Dendritic cell treated with granulocyte-macrophage colony-stimulating factor and Interleukin-4, amounts not matched to agents 40 ng/mL and 50 ng/mL, for 4 days (primary cell): ENCODE data around the gene JAZF1.
"Not testable (repeated sequence)": the region's sequence is repeated elsewhere in the genome, so short reads cannot be mapped to it uniquely, and the experiment has no call there.

ENCODE experiments used
- H3K27ac Mint-ChIP-seq: one replicate; pipeline ENCODE4 v1.8.0; 2022; ENCODE audit warnings: mild to moderate bottlenecking, mixed read lengths
- H3K27me3 Mint-ChIP-seq: one replicate; pipeline ENCODE4 v1.8.0; 2022; ENCODE audit warnings: mild to moderate bottlenecking, mixed read lengths
- H3K36me3 Mint-ChIP-seq: one replicate; pipeline ENCODE4 v1.8.0; 2022; ENCODE audit warnings: low read depth, mixed read lengths
- H3K4me1 Mint-ChIP-seq: one replicate; pipeline ENCODE4 v1.8.0; 2022; ENCODE audit warnings: low read depth, mixed read lengths
- H3K4me3 Mint-ChIP-seq: one replicate; pipeline ENCODE4 v1.8.0; 2022; ENCODE audit warnings: mild to moderate bottlenecking, moderate library complexity, mixed read lengths
- H3K9me3 Mint-ChIP-seq: one replicate; pipeline ENCODE4 v1.8.0; 2022; ENCODE audit warnings: mixed read lengths
- intact Hi-C: fragments of 100-400 bp; cut with micrococcal nuclease; formaldehyde crosslinking; loops from one replicate; pipeline ENCODE4 v1.15.0; 2022

Gene JAZF1

DNA sequence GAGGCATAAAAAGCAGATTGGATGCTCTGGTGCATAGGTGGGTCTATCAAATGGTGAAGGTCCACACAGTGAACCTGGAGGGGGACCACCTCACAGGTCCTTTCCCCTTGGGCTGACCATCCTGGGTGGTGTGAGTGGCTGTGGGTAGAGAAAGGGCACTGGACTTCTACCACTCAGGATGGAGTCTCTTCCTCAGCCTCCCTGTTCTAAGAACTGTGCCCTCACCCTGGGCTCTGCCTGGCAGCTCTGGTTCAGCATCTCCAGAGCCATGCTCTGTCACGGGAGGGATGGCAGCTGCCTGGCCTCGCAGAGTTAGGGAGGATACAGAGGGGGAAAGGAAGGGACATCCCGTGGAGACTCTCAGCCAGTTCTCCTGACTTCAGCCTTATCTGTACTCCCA, 318.8 kb downstream of the JAZF1 start:
- Mint-ChIP-seq H3K9me3 (no peaks in the 10 kb centered on the region), H3K4me1 (peaks cover 15% of the 10 kb centered on the region), H3K27ac (no peak overlapping the region), H3K36me3 (peaks cover 28% of the 10 kb centered on the region), H3K4me3 (no peak overlapping the region), H3K27me3 (no peaks in the 10 kb centered on the region)
- intact Hi-C loops: no loop called here

DNA sequence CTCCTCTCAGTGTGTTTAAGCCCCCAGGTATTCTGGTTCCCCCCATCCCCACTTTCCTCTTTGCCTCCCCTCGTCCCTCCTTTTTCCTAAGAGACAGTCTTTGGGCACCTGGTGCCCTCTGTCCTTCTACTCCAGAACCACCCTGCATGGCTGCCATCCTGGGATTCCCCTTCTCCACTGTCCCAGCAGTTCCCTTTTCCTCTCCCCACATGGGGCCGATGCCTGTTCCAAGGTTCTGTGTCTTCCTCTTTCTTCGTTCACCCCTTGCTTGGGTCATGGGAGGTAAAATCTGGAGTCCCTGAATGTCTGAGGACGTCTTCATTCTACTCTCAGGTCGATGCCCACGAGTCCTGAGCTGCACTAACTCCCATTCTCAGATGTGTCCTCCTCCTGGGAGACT, 319.8 kb downstream of the JAZF1 start:
- Mint-ChIP-seq H3K27ac (peak overlapping the region; percentile 16), H3K36me3 (peaks cover 35% of the 10 kb centered on the region), H3K9me3 (peaks cover 8% of the 10 kb centered on the region), H3K4me3 (no peak overlapping the region), H3K4me1 (peaks cover 15% of the 10 kb centered on the region), H3K27me3 (no peaks in the 10 kb centered on the region)
- intact Hi-C loops: no loop called here

DNA sequence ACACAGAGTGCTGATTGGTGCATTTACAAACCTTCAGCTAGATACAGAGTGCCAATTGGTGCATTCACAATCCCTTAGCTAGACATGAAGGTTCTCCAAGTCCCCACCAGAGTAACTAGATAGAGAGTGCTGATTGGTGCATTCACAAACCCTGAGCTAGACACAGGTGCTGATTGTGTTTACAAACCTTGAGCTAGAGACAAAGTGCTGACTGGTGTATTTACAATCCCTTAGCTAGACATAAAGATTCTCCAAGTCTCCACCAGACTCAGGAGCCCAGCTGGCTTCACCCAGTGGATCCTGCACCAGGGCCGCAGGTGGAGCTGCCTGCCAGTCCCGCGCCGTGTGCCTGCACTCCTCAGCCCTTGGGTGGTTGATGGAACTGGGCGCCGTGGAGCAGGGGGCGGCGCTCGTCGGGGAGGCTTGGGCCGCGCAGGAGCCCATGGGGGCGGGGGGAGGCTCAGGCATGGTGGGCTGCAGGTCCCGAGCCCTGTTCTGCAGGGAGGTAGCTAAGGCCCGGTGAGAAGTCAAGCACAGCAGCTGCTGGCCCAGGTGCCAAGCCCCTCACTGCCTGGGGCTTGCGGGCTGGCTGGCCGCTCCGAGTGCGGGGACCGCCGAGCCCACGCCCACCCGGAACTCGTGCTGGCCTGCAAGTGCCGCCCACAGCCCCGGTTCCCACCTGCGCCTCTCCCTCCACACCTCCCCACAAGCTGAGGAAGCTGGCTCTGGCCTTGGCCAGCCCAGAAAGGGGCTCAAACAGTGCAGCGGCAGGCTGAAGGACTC, 323.7 kb downstream of the JAZF1 start:
- intact Hi-C loops, H3K4me3 Mint-ChIP-seq, H3K27me3 Mint-ChIP-seq, H3K27ac Mint-ChIP-seq: not testable (repeated sequence)
- peaks cover 20% of the 10 kb centered on the region for H3K9me3 Mint-ChIP-seq
- H3K4me1 Mint-ChIP-seq: peaks cover 15% of the 10 kb centered on the region
- H3K36me3 Mint-ChIP-seq: peaks cover 27% of the 10 kb centered on the region

DNA sequence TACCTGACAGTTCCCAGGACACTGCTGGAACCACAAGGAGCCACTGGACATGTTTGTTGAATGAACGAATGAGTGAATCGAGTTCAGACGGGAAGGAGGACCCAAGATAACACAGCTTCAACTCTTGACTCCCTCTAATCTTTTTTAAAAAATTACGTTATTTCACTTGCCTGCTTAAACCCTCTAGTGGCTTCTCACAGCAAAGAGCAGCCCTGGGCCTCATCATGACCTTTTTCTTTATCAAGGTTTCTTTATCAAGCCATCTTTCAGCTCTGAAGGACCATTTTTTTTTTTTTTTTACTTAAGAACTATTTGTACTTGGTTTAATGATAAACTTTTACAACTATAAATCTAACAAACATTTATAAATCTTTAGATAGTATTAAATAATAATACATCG, 330.1 kb downstream of the JAZF1 start:
- Mint-ChIP-seq H3K27me3 (no peaks in the 10 kb centered on the region), H3K9me3 (peaks cover 9% of the 10 kb centered on the region), H3K4me3 (no peak overlapping the region), H3K27ac (no peak overlapping the region), H3K36me3 (peaks cover 19% of the 10 kb centered on the region), H3K4me1 (no peaks in the 10 kb centered on the region)
- intact Hi-C loops: no loop called here

DNA sequence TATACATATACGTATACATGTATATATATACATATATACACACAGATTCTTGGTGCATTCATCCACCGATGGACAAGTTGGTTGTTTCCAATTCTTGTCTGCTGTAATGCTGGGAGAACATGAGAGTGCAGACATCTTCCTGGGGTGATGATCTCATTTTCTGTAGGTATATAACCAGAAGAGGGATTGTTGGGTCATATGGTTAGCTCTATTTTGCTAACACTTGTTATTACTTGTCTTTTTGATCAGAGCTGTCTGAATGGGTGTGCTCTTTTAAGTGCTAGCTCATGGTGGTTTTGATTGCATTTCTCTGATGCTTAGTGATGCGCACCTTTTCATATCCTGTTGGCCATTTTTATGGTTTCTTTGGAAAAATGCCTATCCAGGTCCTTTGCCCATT, 334.2 kb downstream of the JAZF1 start:
- Mint-ChIP-seq H3K27ac (no peak overlapping the region), H3K4me3 (no peak overlapping the region), H3K36me3 (peaks cover 11% of the 10 kb centered on the region), H3K4me1 (no peaks in the 10 kb centered on the region), H3K9me3 (no peaks in the 10 kb centered on the region), H3K27me3 (no peaks in the 10 kb centered on the region)
- intact Hi-C loops: no loop called here

DNA sequence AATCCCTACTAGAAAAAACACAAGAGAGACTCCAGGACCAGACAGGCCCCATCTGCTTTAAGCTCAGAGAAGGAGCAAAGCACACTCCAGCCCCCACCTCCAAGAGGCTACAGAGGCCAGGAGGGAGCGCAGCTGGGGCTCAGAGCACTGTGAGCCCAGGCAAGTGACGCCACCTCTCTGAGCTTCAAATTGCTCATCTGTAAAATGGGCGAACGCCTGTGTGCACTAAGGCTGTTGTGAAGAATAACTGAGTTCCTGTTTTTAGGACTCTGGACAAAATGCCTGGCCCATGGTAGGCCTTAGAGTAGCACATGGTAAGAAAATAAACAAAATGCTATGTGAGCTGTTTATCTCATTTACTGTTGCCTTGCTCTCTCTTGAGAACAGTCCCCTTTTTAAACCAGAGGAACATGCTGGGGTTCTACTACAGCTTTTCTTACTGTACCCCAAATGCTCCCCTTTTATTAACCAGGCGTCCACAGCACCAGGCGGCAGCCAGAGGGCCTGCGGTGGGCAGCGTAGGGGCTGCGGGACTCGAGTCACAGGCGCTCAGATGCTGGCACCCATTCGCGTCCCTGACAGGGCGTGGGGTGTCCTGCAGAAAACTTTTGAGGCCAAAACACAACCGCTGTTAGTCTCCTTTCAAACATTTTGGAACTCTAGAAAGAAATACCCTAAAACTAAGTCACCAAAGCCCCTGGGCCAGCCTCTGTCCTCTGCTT, 336.9 kb downstream of the JAZF1 start:
- no peaks in the 10 kb centered on the region for H3K9me3 Mint-ChIP-seq
- H3K4me3 Mint-ChIP-seq: no peak overlapping the region
- no peaks in the 10 kb centered on the region for H3K27me3 Mint-ChIP-seq
- H3K36me3 Mint-ChIP-seq: peaks cover 26% of the 10 kb centered on the region
- intact Hi-C loops: no loop called here
- H3K4me1 Mint-ChIP-seq: no peaks in the 10 kb centered on the region
- no peak overlapping the region for H3K27ac Mint-ChIP-seq

DNA sequence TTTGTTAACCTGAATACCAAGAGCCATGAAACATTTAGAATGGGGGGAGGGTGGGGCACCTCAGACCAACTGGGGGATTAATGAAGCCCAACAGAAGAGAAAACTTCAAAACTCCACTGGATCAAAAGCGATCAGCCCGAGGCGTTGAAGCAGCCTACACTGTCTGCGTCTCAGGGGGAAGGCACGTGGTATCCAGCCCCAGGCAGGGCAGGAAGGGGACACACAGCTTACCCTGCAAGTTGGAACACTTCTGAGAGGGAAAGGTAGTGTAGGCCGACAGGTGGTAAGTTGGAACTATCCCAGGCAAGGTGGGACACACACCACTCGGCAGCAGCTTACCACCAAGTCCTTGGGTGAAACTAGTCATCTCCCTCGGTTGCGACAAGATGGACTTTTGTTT, 337.7 kb downstream of the JAZF1 start:
- no peaks in the 10 kb centered on the region for H3K9me3 Mint-ChIP-seq
- H3K4me3 Mint-ChIP-seq: no peak overlapping the region
- no peaks in the 10 kb centered on the region for H3K4me1 Mint-ChIP-seq
- H3K27ac Mint-ChIP-seq: no peak overlapping the region
- H3K27me3 Mint-ChIP-seq: no peaks in the 10 kb centered on the region
- peaks cover 34% of the 10 kb centered on the region for H3K36me3 Mint-ChIP-seq
- intact Hi-C loops: no loop called here

DNA sequence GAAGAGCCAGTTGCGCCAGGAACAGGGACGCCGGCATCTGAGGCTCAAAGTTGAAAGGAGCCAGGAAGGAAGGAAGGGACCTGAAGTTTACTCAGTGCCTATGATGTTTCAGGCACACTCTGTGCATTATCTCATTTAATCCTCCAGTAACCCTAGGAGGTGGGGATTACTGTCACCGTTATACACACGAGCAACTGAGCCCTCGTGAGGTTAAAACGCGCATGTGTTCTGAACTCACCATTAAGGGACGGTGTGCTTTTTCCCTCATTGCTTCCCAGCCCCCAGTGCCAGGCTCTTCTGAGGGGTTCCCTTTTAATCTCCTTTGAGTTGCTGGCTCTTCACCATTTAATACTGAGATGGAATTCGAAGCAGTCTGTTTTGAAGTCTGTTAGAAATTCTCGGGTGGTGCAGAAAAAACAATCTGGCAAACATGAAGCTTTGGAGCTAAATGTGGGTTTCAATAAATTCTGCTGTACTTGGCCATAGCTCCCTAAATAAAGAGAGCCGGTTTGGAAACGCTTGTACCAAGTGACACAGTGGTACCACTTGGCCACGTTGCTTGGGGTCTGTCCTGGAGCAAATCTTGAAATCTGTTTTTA, 338.4 kb downstream of the JAZF1 start:
- H3K4me3 Mint-ChIP-seq: no peak overlapping the region
- H3K9me3 Mint-ChIP-seq: no peaks in the 10 kb centered on the region
- no peak overlapping the region for H3K27ac Mint-ChIP-seq
- H3K36me3 Mint-ChIP-seq: peaks cover 40% of the 10 kb centered on the region
- intact Hi-C loops: no loop called here
- no peaks in the 10 kb centered on the region for H3K4me1 Mint-ChIP-seq
- H3K27me3 Mint-ChIP-seq: no peaks in the 10 kb centered on the region

DNA sequence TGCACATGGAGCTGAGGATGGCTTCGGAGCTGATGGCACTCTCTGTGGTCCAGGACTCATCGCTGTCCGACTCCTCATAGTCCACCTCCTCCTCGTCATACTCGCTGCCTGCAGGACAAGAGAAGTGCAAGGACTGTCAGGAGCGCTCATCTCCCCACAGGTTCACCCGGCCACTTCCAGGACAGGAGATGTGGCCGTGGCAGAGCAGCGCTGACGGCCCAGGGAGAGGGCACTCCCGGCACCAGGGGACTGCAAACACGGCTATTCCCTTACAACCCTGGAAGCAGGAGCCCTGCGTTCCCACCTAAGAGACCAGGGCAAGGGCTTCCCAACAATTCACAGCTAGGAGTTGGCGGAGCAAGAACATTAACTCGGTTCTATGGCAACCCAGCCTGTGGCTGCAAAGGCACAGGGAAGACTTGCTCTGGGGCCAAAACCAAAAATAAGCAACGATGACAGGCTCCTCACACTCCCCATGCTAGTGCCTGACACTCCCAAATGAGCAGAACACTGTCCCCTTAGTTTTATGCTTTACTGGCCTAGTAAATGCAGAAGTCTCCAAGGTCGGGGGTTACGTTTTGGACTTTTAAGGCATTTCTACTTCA, 339.7 kb downstream of the JAZF1 start:
- Mint-ChIP-seq H3K4me3 (no peak overlapping the region), H3K27me3 (no peaks in the 10 kb centered on the region), H3K9me3 (no peaks in the 10 kb centered on the region), H3K27ac (peak overlapping the region; percentile 19), H3K36me3 (peaks cover 50% of the 10 kb centered on the region), H3K4me1 (no peaks in the 10 kb centered on the region)
- intact Hi-C loops: no loop called here

DNA sequence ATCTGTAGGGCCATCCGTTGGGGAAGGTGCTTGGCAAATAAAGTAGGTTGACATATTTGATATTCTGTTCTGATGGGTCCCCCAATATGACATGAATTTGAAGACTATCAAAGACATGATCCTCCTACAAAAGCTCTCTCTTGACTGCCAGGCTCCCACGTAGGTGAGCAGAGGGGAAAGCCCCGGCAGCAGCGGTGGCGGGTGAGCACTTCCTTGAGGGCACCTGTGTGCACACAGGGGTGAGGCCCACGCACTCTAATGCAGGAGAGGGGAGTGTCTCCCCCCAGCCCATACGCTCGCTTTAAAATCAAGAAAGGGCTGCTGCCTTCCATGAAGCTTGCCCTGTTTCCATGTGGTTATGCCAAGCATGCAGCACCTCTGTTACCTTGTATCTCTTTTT, 340.3 kb downstream of the JAZF1 start:
- no peaks in the 10 kb centered on the region for H3K4me1 Mint-ChIP-seq
- intact Hi-C loops: no loop called here
- peaks cover 55% of the 10 kb centered on the region for H3K36me3 Mint-ChIP-seq
- no peak overlapping the region for H3K4me3 Mint-ChIP-seq
- peak overlapping the region; percentile 19 for H3K27ac Mint-ChIP-seq
- H3K9me3 Mint-ChIP-seq: no peaks in the 10 kb centered on the region
- no peaks in the 10 kb centered on the region for H3K27me3 Mint-ChIP-seq

DNA sequence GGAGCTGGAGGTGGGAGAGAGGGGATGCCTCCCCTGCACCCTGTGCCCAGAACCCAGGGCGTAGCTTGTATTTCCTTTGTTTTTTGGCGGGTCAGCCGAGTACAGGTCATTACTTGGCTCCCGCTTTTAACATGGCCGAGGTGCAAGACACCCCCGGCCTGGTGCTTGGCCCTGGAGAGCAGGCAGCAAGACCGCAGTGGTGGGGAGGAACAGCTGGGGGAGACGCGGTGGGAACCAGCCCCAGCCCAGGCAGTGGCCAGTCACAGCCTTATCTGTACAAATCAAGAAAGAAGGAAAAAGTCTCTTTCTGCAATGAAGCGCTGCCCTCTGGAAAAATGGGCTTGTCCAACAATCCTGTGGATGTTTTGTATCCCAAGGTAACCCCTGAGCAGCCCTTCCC, 341.5 kb downstream of the JAZF1 start:
- no peak overlapping the region for H3K27ac Mint-ChIP-seq
- no peaks in the 10 kb centered on the region for H3K4me1 Mint-ChIP-seq
- no peaks in the 10 kb centered on the region for H3K9me3 Mint-ChIP-seq
- H3K27me3 Mint-ChIP-seq: no peaks in the 10 kb centered on the region
- intact Hi-C loops: no loop called here
- peaks cover 65% of the 10 kb centered on the region for H3K36me3 Mint-ChIP-seq
- H3K4me3 Mint-ChIP-seq: no peak overlapping the region

DNA sequence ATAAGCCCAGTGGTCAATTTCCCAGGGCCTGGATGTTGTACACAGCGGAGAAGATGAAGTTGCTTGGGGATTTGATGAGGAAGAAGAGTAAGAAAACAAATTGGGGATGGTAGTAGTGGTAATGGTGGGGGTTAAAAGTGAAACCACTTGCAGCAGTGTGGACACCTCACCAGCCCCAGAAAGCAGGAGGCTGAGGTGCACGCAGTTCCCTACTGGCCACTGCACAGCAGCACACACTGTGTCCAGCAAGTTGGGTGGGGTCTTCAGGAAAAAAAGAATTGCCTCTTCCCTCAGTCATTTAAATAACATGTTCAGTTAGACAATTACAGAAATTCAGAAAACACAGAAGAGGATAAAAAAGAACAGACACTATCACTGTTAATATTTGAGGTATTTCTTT, 344.1 kb downstream of the JAZF1 start:
- no peaks in the 10 kb centered on the region for H3K9me3 Mint-ChIP-seq
- H3K36me3 Mint-ChIP-seq: peaks cover 87% of the 10 kb centered on the region
- no peaks in the 10 kb centered on the region for H3K4me1 Mint-ChIP-seq
- no peak overlapping the region for H3K4me3 Mint-ChIP-seq
- intact Hi-C loops: loop anchor here (2.0 kb wide), 1 partner anchor 84 kb away; no protein-coding TSS in a partner anchor
- no peak overlapping the region for H3K27ac Mint-ChIP-seq
- H3K27me3 Mint-ChIP-seq: no peaks in the 10 kb centered on the region

DNA sequence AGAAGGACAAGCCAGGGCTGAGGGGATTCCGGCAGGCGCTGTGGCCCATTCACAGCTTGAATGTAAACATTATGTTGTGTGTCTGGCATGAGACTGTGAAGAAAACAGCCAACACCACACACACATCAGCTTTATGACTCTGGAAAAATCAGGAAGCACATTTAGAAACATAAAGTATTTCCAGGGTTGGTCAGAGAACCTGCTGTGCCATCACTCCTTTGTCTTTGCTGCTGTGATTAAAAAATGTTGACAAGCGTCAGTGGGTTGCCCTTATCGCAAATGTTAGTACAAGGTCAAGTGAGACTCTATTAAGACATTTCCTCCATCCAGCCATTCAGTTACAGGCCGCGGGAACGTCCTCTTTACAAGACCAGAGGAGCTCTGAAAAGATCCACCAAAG, 345.2 kb downstream of the JAZF1 start:
- Mint-ChIP-seq H3K4me1 (no peaks in the 10 kb centered on the region), H3K27me3 (no peaks in the 10 kb centered on the region), H3K4me3 (no peak overlapping the region), H3K27ac (no peak overlapping the region), H3K36me3 (peaks cover 89% of the 10 kb centered on the region), H3K9me3 (no peaks in the 10 kb centered on the region)
- intact Hi-C loops: no loop called here
